Measurements from ENCODE around the gene CHRNA3. TPM values are rescaled to one million over a fixed set of nuclear protein-coding genes. Genes with fewer than 3 reads are reported as not detected.

Gene CHRNA3
- total RNA-seq, 4 donors from 2014 or later: 1.3 TPM; not detected in 2

DNA sequence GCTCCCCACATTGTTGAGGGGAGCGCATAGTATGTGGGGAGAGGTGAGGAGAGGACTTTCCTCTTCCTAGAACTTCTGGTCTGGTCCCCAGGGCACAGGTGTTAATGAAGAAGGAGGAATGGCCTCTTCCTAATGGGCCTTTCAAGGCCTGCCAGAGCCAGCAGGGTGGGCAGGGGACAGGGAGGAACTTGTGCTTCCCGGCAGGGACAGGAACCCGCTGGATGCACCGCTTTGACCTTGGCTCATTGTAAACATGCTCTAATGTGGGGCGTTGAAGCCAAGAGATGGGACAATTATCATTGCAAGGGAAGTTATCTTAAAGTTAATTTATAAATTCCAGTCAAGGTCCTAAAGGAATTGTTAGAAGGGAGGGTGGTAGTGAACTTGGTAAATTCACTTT, 41.2 kb upstream of the CHRNA3 start:
- intact Hi-C loops (cut with DNase I; ENCODE audit: low total_unique reads): no loop called here
- H3K27me3 ChIP-seq: no peaks in the 10 kb centered on the region
- H3K4me3 ChIP-seq: no peak overlapping the region
- no peaks in the 10 kb centered on the region for H3K36me3 ChIP-seq
- no peak overlapping the region for H3K27ac ChIP-seq
- no peaks in the 10 kb centered on the region for H3K4me1 ChIP-seq
- no peaks in the 10 kb centered on the region for H3K9me3 ChIP-seq
- TF ChIP-seq, protein P1, sequence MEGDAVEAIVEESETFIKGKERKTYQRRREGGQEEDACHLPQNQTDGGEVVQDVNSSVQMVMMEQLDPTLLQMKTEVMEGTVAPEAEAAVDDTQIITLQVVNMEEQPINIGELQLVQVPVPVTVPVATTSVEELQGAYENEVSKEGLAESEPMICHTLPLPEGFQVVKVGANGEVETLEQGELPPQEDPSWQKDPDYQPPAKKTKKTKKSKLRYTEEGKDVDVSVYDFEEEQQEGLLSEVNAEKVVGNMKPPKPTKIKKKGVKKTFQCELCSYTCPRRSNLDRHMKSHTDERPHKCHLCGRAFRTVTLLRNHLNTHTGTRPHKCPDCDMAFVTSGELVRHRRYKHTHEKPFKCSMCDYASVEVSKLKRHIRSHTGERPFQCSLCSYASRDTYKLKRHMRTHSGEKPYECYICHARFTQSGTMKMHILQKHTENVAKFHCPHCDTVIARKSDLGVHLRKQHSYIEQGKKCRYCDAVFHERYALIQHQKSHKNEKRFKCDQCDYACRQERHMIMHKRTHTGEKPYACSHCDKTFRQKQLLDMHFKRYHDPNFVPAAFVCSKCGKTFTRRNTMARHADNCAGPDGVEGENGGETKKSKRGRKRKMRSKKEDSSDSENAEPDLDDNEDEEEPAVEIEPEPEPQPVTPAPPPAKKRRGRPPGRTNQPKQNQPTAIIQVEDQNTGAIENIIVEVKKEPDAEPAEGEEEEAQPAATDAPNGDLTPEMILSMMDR (IDR thresholded peaks at IDR 0.05): no peak
- TF ChIP-seq POLR2A (IDR thresholded peaks at IDR 0.05): no peak
- DNase-seq: no peak

DNA sequence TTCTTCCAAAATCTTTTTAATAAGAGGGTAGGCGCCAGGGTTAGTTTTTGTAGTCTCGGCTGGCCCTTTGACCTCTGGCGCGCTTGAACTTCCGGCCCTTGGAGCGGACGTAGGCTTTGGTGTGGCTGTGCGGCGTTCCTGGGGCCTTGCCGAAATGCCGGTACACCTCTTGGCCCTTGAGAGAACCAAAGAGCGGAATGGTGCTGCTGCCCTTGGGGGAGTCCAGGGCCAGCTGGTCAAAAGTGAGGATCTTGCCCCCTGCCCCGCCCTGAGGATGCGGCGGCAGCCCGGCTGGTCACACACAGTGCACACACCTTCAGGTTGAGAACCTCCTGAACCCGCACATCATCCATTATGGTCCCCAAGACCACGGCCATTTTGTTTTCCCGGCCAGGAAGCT, 40.2 kb upstream of the CHRNA3 start:
- Histone ChIP-seq H3K4me1 (no peaks in the 10 kb centered on the region), H3K27ac (no peak overlapping the region), H3K9me3 (no peaks in the 10 kb centered on the region), H3K27me3 (no peaks in the 10 kb centered on the region), H3K36me3 (no peaks in the 10 kb centered on the region), H3K4me3 (no peak overlapping the region)
- intact Hi-C loops (cut with DNase I; ENCODE audit: low total_unique reads): no loop called here
- TF ChIP-seq, protein P1 (IDR thresholded peaks at IDR 0.05): no peak
- no peak for TF ChIP-seq POLR2A (IDR thresholded peaks at IDR 0.05)
- no peak for DNase-seq

DNA sequence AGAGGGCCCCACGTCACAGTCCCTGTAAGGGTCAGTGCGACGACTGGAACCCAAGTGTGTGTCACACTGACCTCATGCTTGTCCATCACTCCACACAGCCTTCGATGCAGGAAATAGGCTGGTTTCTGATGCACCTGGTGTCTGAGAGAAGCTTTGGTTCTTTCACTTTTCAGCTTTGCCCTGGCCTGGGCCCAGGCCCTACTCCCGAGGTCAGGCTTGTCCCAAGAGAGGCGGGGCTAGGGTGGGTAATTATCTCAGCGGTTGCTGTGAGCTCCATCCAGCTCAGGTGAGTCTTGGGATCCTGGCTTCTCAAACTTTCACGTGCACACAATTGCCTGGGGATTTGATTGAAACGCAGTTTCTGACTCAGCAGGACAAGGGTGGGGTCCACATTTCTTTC, 39.8 kb upstream of the CHRNA3 start:
- Histone ChIP-seq H3K36me3 (no peaks in the 10 kb centered on the region), H3K4me3 (no peak overlapping the region), H3K27ac (no peak overlapping the region), H3K4me1 (no peaks in the 10 kb centered on the region), H3K27me3 (no peaks in the 10 kb centered on the region), H3K9me3 (no peaks in the 10 kb centered on the region)
- TF ChIP-seq POLR2A (IDR thresholded peaks at IDR 0.05): no peak
- TF ChIP-seq, protein P1 (IDR thresholded peaks at IDR 0.05): no peak
- intact Hi-C loops (cut with DNase I; ENCODE audit: low total_unique reads): no loop called here
- no peak for DNase-seq

DNA sequence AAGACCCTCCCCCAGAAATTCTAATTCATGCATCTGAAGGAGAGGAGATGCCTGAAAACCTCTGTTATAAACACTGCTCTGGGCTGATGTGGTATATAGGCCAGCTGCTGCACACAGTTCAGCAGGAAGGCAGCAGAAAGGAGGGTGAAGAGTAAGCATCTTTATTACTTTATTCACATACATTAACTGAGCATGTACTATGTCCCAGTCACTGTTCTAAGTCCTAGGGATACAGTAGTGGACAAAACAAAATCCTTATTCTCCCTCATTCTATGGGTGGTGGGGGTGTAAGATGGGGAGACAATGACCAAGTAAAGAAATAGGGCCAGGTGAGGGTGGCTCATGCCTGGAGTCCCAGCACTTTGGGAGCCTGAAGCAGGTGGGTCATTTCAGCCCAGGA, 38.0 kb upstream of the CHRNA3 start:
- no peak for TF ChIP-seq POLR2A (IDR thresholded peaks at IDR 0.05)
- DNase-seq: no peak
- intact Hi-C loops (cut with DNase I; ENCODE audit: low total_unique reads): no loop called here
- no peaks in the 10 kb centered on the region for H3K9me3 ChIP-seq
- H3K4me1 ChIP-seq: no peaks in the 10 kb centered on the region
- H3K27me3 ChIP-seq: no peaks in the 10 kb centered on the region
- H3K27ac ChIP-seq: no peak overlapping the region
- no peaks in the 10 kb centered on the region for H3K36me3 ChIP-seq
- H3K4me3 ChIP-seq: no peak overlapping the region

DNA sequence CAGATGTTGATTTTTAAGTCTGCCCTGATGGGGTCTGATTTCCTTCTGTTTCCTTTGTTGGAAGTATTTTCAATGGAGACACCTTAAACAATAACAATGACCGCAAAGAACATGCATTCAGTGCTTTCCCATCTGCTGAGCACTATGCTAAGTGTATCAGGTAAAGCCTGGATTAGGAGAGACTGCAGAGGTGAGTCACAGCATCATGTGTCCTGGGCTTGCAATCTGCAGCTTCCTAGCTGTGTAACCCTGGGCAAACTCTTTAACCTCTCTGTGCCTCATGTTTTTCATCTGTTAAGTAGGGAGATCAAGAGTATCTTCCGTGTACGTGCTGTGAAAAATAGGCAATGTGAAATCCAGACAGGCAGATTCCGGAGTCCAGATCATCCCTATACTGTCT, 33.5 kb upstream of the CHRNA3 start:
- TF ChIP-seq, protein P1 (IDR thresholded peaks at IDR 0.05): no peak
- no peak for TF ChIP-seq POLR2A (IDR thresholded peaks at IDR 0.05)
- H3K4me1 ChIP-seq: no peaks in the 10 kb centered on the region
- H3K9me3 ChIP-seq: no peaks in the 10 kb centered on the region
- H3K27ac ChIP-seq: no peak overlapping the region
- no peaks in the 10 kb centered on the region for H3K27me3 ChIP-seq
- no peak for DNase-seq
- H3K36me3 ChIP-seq: no peaks in the 10 kb centered on the region
- intact Hi-C loops (cut with DNase I; ENCODE audit: low total_unique reads): no loop called here
- H3K4me3 ChIP-seq: no peak overlapping the region

DNA sequence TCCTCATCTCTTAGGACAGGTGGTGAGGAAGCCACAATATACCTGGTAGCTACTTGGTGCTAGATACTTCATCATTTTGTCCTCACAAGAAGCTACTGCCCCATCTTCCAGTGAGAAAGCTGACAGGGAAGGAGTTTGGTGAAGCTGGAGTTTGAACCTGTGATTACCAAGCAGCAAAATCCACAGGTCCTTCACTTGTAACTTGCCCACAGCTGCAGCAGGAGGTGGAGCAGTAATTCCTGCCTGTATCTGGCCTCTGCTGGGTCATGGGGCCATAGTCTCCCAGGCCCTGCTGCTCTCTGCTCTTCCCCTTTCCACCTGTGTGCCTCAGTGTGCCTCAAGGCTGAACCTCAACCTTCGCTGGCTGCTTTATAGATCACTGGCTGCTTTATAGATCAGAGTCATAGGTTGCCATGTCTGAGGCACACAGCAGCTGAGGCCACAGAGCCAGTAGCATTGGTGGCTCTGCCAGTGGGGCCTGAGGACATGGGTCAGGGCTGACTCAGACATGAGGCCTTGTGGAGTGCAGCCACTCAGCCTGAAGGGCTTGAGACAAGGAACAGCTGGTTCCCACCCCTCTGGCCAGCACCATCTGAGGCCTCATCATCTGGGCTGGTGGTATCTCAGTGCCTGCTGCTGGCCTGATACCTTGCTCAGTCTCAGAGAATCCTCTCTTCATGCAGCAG, 31.3 kb upstream of the CHRNA3 start:
- intact Hi-C loops (cut with DNase I; ENCODE audit: low total_unique reads): no loop called here
- no peaks in the 10 kb centered on the region for H3K4me1 ChIP-seq
- TF ChIP-seq, protein P1 (IDR thresholded peaks at IDR 0.05): no peak
- TF ChIP-seq POLR2A (IDR thresholded peaks at IDR 0.05): no peak
- H3K4me3 ChIP-seq: no peak overlapping the region
- no peak for DNase-seq
- H3K27me3 ChIP-seq: no peaks in the 10 kb centered on the region
- H3K27ac ChIP-seq: no peak overlapping the region
- no peaks in the 10 kb centered on the region for H3K36me3 ChIP-seq
- no peaks in the 10 kb centered on the region for H3K9me3 ChIP-seq
